Transverse colon (tissue), 3 donors: ENCODE data around the gene MROH2A.

ENCODE experiments used
- POLR2A ChIP-seq: fragments of 450-650 bp; IDR thresholded peaks from one replicate; pipeline ENCODE4 v1.6.1; 2016; ENCODE audit warnings: antibody characterized with exemption, mild to moderate bottlenecking, moderate library complexity
- TF ChIP-seq, protein P1 (sequence below), 5 experiments: fragments of 200-600 bp in 3 of 5; fragments of 450-650 bp in 2 of 5; sonication (generic) in 3 of 5; IDR thresholded peaks; 1 replicate in 2 of 5; 2 replicates in 3 of 5; pipeline ENCODE4 v1.5.1; 2016 to 2017; ENCODE audit warnings: antibody characterized with exemption in 5 of 5, inconsistent platforms in 3 of 5, mild to moderate bottlenecking in 2 of 5, moderate library complexity in 1 of 5

- TF ChIP-seq, protein P1, sequence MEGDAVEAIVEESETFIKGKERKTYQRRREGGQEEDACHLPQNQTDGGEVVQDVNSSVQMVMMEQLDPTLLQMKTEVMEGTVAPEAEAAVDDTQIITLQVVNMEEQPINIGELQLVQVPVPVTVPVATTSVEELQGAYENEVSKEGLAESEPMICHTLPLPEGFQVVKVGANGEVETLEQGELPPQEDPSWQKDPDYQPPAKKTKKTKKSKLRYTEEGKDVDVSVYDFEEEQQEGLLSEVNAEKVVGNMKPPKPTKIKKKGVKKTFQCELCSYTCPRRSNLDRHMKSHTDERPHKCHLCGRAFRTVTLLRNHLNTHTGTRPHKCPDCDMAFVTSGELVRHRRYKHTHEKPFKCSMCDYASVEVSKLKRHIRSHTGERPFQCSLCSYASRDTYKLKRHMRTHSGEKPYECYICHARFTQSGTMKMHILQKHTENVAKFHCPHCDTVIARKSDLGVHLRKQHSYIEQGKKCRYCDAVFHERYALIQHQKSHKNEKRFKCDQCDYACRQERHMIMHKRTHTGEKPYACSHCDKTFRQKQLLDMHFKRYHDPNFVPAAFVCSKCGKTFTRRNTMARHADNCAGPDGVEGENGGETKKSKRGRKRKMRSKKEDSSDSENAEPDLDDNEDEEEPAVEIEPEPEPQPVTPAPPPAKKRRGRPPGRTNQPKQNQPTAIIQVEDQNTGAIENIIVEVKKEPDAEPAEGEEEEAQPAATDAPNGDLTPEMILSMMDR (IDR thresholded peaks at IDR 0.05), result no peak
- no peak for TF ChIP-seq POLR2A
Measured at GRCh38 chr2:233852056-233852455, 73.9 kb downstream of the MROH2A start.
